Iris pigment epithelial cell (primary cell): ENCODE data around the gene CLMP.
"Not testable (repeated sequence)": the region's sequence is repeated elsewhere in the genome, so short reads cannot be mapped to it uniquely, and the experiment has no call there.

Experiments used
- DNase-seq: peaks from one replicate; pipeline ENCODE4 v3.0.0-alpha.2; 2011; ENCODE audit warnings: low read depth

The CLMP gene

GRCh38 chr11:123082977-123083376 is 112.1 kb downstream of the CLMP start:
- DNase-seq = no peak

DNA sequence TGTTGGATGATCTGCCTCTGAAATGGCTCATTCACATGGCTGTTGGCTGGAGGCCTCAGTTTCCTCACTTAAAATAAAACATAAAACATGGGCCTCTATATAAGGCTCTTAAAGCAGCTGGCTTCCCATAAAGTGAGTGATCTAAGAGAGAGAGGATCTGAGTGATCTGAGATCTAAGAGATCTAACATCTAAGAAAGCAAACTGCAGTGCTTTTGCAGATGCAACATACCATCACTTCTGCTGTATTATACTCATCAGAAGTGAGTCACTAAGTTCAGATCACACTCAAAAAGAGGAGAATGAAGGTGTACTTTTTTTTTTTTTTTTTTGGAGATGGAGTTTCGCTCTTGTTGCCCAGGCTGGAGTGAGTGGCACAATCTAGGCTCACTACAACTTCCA is 115.0 kb downstream of the CLMP start:
- DNase-seq = no peak

DNA sequence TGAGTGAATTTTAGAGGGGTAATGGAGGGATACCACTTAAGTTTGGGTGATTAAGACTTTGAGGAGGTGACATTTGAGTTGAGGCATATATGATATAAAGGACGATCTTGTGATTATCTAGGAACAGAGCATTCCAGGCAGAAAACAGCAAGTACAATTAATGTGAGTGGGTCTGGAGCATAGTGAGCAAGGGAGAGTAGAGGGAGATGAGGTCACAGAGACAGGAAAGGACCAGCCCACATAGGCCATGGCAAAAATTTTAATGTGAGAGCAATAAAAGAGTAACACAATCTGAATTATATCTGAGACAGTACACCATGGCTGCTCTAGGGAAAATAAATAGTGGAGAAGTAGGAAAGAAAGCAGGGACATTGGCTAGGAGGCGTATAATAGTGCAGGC is 118.6 kb downstream of the CLMP start:
- no peak for DNase-seq

DNA sequence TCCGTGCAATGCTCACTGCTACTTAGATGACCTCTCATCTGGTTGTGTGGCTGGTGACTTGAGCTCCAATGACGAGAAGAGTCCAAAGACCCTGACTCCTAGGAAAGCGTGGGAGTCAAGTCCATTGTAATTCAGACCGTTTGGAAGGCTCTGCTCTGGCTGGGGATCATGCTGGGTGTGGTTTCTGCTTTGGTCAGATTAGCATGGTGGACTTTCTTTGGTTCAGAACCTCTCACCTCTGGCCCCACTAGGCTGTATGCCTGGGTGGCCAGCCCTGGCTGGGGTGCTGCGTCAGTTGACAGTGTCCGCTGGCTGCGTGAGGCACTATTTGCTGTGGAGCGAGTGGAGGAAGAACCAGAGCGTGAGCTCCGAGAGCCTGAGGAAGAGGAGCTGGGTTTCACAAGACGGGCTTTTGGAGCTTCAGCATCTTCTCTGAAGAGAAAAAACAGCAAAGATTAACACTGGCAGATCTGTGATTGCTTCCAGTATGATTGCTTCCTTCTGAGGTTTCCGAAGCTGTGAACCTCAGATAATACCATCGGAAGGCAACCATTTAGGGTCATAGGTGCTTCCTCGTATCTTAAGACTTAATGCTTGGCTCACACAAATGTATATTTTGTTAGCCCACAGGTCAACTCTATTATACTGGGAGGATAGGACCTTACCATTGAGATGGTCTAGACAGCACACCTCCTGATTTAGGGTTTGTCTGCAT is 121.5 kb downstream of the CLMP start:
- no peak for DNase-seq

DNA sequence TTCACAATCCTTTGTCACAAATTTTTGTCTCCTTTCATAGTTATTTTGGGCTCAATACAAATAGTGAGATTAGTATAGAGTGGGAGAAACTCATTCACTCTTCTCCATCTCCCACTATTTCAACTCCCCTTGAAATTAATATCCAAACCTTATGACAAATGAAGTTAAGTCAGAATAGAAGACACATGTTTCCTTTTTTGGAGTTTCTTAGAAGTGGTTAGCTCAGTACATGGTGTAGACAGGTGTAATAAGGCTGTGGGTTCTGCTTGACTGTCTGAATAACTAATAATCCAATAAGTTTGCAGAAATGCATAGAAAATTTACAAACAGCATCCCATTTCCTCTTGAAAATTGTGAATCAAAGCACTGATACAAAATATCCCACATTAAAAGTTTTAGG is 122.3 kb downstream of the CLMP start:
- DNase-seq = no peak

DNA sequence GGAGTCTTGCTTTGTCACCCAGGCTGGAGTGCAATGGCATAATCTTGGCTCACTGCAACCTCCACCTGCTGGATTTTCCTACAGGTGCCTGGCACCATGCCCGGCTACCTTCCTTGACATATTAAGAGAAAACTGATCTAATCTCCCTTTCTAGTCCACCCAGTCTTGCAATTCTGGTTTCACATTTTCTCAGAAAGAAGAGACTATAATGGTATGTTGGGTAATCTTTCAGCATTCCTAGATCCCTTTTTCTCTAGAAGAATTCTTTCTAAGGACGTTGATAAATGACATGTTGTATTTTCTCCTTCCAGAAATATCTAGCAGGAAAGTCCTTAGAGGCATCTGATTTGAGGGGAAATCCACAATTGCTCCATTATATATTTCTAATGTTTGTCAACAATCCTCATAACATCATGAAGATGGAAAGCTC is 122.7 kb downstream of the CLMP start:
- no peak for DNase-seq

- no peak for DNase-seq
These were observed 124.9 kb downstream of the CLMP start for GRCh38 chr11:123069908-123070821.

DNA sequence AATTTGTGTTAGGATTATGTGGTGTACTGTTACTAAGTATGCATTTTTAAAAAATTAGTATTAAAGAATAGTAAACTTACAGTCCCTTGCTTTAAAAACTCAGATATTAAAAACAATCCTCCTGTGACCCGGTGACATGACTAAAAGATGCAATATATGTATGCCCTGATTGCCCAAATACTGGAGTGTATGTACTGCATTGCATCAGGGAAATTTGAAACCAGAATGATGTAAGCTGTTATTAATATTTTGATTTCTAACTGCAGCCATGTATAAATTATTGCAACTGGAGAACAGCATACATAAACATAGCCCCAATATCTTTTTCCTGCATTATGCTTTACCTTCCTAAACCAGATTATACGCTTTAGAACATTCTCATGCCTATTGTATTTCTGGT is 129.4 kb downstream of the CLMP start:
- DNase-seq = peak; percentile 81

GRCh38 chr11:123063826-123064657 is 131.0 kb downstream of the CLMP start:
- no peak for DNase-seq

DNA sequence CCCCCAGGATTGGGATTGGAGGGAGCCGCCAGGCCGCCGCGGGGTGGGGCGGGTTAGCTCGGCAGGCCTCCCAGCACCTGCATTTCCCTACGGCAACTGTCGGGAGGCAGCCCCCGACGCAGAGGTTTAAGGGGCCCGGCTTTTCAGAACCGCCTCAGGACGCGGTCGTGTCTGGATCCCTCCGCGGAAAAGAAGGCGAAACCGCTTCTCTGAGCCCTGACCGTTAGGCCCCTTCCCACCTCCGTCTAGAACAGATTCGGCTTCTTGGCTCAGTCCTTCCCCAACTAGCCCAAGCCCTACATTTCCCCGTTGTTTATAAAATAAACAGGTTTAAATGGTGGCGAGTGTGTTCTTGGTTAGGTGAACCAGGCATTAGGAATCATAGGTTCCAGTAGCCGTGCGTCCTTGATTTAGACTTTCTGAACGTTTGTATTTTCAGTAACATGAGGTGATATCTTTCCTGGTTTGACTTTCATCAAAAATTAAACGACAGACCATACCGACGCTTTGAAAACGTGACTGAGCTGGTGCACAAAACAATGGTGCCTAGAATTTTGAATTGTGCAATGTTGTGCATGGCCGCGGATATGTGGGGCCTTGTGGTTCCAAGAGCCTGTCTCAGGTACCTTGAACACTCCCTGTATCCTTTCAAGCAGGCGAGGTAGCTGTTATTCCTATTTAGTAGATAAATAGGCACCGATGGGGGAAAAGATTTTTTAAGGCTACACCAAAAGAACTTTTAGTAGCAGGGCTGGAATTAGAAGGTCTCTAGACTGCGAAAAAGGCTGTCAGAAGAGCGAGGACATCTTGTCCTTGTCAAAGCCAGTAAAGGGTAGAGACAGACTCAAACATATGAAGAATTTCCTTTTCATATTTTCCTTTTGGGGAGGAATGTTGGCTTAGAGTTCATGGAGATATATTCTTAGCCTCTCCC is 131.9 kb downstream of the CLMP start:
- DNase-seq = peak; percentile 67

DNA sequence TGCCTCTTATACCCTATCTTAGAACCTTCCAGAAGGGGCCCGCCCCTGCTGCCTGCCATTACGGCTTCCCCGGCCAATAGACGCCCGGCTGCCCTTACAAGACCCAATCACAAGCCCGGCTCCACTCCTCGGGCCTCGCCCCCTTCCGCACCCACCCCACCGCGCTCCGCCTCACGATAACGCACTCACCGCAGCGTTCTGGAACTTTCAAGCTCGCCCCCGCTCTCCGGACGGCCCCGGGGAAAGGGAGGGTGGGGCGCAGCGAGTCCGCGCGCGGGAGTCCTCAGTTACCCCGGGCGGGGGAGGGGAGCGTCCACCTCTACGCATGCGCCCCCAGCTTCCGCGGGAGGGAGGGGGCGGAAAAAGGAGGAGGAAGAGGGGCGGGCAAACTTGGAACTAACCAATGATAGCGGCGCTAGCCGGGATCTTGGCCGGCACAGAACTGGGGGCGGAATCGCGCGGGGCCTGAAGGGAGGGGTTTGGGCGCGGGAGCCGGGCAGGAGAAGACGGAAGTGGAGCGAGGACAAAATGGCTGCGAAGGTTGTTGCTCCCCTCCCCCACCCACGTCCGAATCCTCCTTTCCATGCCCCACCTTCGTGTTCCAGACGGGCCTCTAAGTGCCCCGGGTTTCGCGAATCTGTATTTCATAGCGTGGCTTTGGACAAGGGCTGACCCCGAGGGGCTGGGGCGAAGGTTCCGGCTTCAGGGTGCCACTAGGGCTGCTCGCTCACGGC is 132.7 kb downstream of the CLMP start:
- DNase-seq = peak; percentile 100

DNA sequence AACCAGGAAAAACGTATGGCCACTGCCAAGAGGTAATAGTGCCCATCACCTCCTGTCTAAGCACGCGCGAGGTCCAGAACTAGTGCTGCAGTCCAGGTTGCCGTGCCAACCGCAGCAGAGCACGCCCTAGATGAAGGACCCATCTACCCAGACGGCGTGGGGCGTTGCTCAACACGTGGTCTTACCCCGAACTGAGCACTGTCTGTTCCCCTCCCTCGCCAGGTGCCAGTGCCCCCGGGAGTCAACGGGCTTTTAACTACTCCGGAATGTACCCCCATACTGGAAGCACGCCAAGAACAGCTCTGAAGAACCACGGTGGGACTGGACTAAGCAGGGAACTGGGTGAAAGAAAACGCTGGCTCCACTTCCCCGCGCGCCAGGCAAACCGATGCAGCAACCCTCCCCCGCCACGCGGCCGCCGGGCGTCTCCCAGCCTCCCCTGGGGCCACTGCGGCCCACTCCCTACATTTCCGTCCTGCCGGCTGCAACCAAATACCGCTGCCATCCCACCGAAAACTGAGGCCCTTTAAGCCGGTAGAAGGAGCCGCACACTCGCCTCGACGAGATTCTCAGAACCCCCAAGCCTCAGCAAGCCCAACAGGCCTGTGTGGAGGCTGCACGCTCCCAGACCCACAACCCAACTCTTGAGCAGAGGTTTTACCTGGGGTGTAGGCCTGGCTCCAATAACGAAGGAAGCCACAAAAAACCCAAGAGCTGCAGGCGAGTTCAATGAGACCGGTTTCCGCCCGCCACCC is 133.5 kb downstream of the CLMP start, which contains the start of gene HSPA8:
HSPA8 (minus strand) TSS at position 734 of the 755 bp plus-strand sequence. CDS start 812 bp downstream, outside the sequence.
- DNase-seq = peak; percentile 79

GRCh38 chr11:123060277-123061000 is 134.6 kb downstream of the CLMP start:
- DNase-seq = peak; percentile 46

DNA sequence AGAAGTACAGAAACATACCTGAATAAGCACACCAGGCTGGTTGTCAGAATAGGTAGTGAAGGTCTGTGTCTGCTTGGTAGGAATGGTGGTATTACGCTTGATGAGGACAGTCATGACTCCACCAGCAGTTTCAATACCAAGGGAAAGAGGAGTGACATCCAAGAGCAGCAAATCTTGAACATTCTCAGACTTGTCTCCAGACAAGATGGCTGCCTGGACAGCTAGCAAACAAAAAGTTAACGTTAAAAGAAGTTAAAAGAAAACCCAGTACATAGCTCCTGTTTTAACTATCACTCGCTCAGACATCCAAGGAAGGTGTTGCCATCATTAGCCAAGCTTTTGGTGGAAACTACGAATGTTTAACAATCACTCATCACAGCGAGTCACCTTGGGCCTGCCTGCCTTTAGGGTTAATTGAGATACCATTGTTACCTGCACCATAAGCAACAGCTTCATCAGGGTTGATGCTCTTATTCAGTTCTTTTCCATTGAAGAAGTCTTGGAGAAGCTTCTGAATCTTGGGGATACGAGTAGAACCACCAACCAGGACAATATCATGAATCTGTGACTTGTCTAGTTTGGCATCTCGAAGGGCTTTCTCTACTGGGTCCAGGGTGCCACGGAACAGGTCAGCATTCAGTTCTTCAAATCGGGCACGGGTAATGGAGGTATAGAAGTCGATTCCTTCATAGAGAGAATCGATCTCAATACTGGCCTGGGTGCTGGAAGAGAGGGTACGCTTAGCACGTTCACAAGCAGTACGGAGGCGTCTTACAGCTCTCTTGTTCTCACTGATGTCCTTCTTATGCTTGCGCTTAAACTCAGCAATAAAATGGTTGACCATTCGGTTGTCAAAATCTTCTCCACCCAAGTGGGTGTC is 135.8 kb downstream of the CLMP start:
- not testable (repeated sequence) for DNase-seq

DNA sequence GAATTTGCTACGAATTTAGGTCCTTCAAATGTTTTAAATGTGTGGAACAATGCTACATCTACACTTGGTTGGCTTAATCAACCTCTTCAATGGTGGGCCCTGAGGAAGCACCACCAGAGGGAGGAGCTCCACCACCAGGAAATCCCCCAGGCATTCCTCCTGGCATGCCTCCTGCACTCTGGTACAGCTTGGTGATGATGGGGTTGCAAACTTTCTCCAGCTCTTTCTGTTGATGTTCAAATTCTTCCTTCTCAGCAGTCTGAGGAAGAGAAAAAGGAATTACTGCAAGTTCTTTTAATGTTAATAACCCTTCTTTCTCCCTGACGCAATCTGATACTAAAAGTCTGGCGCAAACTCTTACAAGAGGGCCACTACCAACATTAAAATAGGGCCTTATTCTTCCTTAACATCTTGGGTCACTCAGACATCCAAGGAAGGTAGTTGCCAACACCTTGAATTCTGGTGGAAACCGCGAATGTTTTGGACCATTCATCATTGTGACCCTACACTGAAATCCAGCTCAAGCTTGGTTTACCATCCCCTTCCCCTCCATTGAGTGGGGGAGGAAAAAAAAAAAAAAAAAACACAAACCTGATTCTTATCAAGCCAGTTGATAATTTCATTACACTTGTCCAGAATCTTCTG is 137.3 kb downstream of the CLMP start:
- no peak for DNase-seq

DNA sequence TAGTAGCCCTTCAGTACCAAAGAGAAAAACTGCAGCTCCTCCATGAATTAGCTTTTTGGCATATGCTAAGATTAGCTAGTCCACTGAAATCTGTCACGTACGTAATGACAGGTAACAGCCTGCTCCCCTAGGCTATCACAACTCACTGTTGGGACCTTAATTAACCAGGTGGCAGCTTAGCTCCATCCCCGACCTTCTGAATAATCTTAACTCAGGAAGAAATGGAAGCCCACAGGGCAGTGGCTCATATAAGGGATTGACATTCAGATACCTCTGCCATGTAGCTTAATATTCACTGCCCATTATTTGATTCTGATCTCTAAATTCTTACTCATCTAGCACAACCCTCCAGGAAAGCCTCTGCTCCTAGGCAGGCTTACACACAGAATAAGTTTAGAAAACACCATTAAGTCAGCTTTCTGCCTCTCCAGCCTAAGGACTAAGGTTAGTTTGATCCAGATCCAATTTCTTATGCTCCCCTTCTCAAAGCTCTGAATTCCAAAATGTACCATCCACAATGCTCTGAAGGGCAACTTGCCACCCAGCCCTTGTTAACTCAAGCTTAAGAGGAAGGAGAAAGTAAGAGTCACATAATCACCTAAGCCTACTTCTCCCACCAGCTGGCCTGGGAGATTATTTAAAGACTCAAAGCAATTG is 138.1 kb downstream of the CLMP start:
- no peak for DNase-seq
